AG04450 (cell line): ENCODE measurements around the gene CPNE5. TPM values are rescaled to one million over a fixed set of nuclear protein-coding genes. Genes with fewer than 3 reads are reported as not detected.

Source experiments
- CTCF ChIA-PET: fragments of 300-600, 350-600 bp; formaldehyde crosslinking; extraction: SDS; loops from one replicate; lab custom pipeline; 2022; ENCODE audit warnings: antibody characterized with exemption, inconsistent platforms; lab: Charles Lee
- POLR2A ChIA-PET: fragments of 350-600 bp; formaldehyde crosslinking; extraction: SDS; loops from one replicate; lab custom pipeline; 2021; ENCODE audit warnings: antibody characterized with exemption, inconsistent platforms; lab: Yijun Ruan, JAX
- DNase-seq: peaks from one replicate; pipeline ENCODE4 v3.0.0-alpha.2; 2011; ENCODE audit warnings: low read depth, low spot score
- H3K27ac ChIP-seq: one replicate; pipeline ENCODE4 v1.5.1; 2012; ENCODE audit warnings: low read depth, low read length, control low read depth
- H3K27me3 ChIP-seq: one replicate; pipeline ENCODE4 v1.6.0; 2012; ENCODE audit warnings: low read length; ENCODE audit not compliant: control insufficient read depth, insufficient read depth
- H3K4me3 ChIP-seq: 2 replicates; pipeline ENCODE4 v1.5.1; 2011; ENCODE audit warnings: mild to moderate bottlenecking, low read depth, low read length, control low read depth
- H3K9me3 ChIP-seq: 2 replicates; pipeline ENCODE4 v1.5.1; 2012; ENCODE audit warnings: low read length; ENCODE audit not compliant: control insufficient read depth, insufficient read depth
- polyA plus RNA-seq: library from polyadenylated mRNA; depleted of rRNA; stranded (reverse); fragments of >200 nt; gene quantifications from 2 replicates; pipeline ENCODE4 v1.2.3, GENCODE V29; 2011
- TF ChIP-seq, protein P1 (sequence below): IDR thresholded peaks from 2 replicates; pipeline ENCODE4 v1.5.1; 2011; ENCODE audit warnings: low read depth, low read length, control low read depth, inconsistent platforms

CPNE5 gene
- polyA plus RNA-seq, 1 experiment, result 0.10 TPM

DNA sequence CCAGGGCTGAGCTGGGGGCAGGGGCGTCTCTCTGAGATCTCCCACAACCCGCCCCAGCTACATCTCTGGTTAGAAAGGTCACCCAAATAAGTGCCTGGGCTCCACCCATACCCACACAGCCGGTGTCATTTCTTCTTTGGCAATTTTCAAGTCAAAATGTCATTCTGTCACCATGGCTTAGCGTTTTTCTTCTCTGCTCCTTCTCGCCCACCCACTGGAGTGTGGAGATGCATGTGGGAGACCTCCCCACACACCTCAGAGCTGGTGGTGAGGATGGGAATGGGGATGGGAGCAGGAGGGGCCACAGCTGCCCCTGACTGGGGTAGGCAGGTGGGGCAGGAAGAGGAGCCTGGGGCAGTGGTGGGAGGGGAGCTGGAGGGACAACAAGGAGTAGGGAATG is 63.1 kb downstream of the CPNE5 start:
- no peak for DNase-seq
- Histone ChIP-seq H3K27me3 (peaks cover 32% of the 10 kb centered on the region), H3K4me3 (no peak overlapping the region), H3K27ac (no peak overlapping the region), H3K9me3 (no peaks in the 10 kb centered on the region)
- ChIA-PET POLR2A (no interaction called here), CTCF (interaction anchor here (1.8 kb wide), 1 partner anchor 10 kb away, joined by 6 read pairs; no protein-coding TSS in a partner anchor)
- TF ChIP-seq, protein P1, sequence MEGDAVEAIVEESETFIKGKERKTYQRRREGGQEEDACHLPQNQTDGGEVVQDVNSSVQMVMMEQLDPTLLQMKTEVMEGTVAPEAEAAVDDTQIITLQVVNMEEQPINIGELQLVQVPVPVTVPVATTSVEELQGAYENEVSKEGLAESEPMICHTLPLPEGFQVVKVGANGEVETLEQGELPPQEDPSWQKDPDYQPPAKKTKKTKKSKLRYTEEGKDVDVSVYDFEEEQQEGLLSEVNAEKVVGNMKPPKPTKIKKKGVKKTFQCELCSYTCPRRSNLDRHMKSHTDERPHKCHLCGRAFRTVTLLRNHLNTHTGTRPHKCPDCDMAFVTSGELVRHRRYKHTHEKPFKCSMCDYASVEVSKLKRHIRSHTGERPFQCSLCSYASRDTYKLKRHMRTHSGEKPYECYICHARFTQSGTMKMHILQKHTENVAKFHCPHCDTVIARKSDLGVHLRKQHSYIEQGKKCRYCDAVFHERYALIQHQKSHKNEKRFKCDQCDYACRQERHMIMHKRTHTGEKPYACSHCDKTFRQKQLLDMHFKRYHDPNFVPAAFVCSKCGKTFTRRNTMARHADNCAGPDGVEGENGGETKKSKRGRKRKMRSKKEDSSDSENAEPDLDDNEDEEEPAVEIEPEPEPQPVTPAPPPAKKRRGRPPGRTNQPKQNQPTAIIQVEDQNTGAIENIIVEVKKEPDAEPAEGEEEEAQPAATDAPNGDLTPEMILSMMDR, result no peak

GRCh38 chr6:36774331-36774730 is 64.9 kb downstream of the CPNE5 start:
- no peaks in the 10 kb centered on the region for H3K9me3 ChIP-seq
- H3K27ac ChIP-seq, result no peak overlapping the region
- no peak overlapping the region for H3K4me3 ChIP-seq
- H3K27me3 ChIP-seq, result peaks cover 25% of the 10 kb centered on the region
- TF ChIP-seq, protein P1, result no peak
- POLR2A ChIA-PET, result interaction anchor here (0.6 kb wide), 1 partner anchor 20 kb away, joined by 4 read pairs; no protein-coding TSS in a partner anchor
- CTCF ChIA-PET, result interaction anchor here (0.6 kb wide), 1 partner anchor 16 kb away, joined by 3 read pairs; no protein-coding TSS in a partner anchor
- DNase-seq, result no peak

- no peak for DNase-seq
- TF ChIP-seq, protein P1, result no peak
- Histone ChIP-seq H3K9me3 (no peaks in the 10 kb centered on the region), H3K27me3 (peaks cover 14% of the 10 kb centered on the region), H3K27ac (no peak overlapping the region), H3K4me3 (no peak overlapping the region)
- CTCF ChIA-PET, result interaction anchor here (0.9 to 1.2 kb wide), 2 partner anchors 13 to 246 kb away, joined by 6 to 10 read pairs; no protein-coding TSS in a partner anchor
- POLR2A ChIA-PET, result interaction anchor here (0.6 to 0.9 kb wide), 2 partner anchors 214 to 426 kb away, joined by 3 to 4 read pairs; no protein-coding TSS in a partner anchor
Measured at GRCh38 chr6:36772397-36772796, 66.8 kb downstream of the CPNE5 start.

DNA sequence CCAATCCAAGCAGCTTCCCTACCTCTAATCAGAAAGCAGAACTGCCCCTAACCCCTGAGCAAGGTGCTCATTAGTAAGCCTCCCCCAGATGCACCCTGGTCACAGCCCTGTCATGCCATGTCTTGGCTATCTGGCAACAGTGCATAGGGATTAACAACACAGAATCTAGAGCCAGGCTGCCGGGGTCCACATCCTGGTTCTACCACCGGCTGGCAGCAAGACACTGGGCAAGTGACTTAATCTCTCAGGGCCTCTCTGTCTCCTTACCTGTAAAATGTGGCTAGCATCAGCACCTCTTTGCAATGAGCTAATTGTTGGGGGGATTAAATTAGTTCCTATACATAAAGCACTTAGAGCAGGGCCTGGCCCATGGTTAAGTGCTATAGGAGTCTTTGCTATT is 68.1 kb downstream of the CPNE5 start:
- POLR2A ChIA-PET, result no interaction called here
- Histone ChIP-seq H3K27me3 (peaks cover 6% of the 10 kb centered on the region), H3K4me3 (no peak overlapping the region), H3K9me3 (no peaks in the 10 kb centered on the region), H3K27ac (no peak overlapping the region)
- CTCF ChIA-PET, result interaction anchor here (5.2 kb wide), 1 partner anchor 11 kb away, joined by 44 read pairs; no protein-coding TSS in a partner anchor
- TF ChIP-seq, protein P1, result no peak
- DNase-seq, result no peak

DNA sequence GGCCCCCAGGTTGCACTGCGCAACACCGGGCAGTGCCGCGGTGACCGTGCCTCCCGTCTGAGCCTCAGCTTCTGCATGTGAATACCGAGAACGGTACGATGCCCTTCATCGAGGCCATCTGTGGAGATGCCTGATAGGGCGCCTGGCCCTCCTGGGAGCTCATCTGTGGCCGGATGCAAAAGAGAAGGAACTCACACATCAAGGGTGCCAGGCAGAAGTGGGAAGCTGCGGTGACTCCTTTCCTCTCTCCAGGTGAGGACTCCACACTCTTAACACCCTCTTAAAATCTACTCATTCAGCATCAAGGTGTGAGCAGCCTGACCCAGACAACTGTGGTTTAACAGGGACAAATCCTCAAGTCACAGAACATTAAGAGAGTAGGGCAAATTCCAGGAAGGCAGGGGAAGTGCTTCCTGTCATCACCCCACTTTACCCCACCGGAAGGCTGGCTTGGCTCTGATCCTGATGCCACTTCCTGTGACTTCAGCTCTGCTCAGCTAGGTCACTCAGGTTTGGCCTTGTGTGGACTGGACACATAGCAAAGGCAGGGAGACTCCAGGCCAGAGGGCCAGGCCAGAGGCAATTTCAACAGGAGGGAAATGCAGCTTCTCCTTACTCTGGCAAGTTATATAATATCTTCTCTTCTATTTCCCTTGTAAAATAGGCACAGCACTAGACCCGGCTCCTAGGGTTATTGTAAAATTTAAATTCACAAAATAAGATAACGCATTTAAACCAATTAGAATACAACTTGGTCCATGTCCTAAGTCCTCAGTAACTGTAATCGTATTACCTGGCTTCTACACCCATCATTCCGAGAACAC is 69.4 kb downstream of the CPNE5 start:
- no peak overlapping the region for H3K27ac ChIP-seq
- TF ChIP-seq, protein P1, result no peak

More for the DNA sequence above, 69.4 kb downstream of the CPNE5 start:
- Histone ChIP-seq H3K27me3 (peaks cover 3% of the 10 kb centered on the region), H3K9me3 (no peaks in the 10 kb centered on the region), H3K4me3 (no peak overlapping the region)
- ChIA-PET POLR2A (no interaction called here), CTCF (interaction anchor here (0.6 to 7.9 kb wide), 10 partner anchors 10 to 440 kb away, joined by 3 to 210 read pairs (median 4); no protein-coding TSS in a partner anchor)
- no peak for DNase-seq
